Naive thymus-derived CD4-positive, alpha-beta T cell (primary cell): ENCODE data around the gene MSANTD4. TPM values are rescaled to one million over a fixed set of nuclear protein-coding genes. Genes with fewer than 3 reads are reported as not detected.
"Not testable (repeated sequence)": the region's sequence is repeated elsewhere in the genome, so short reads cannot be mapped to it uniquely, and the experiment has no call there.

ENCODE experiments used
- ATAC-seq: fragments of 150-1000 bp; cut with Tn5 transposase; 2 replicates; pipeline ENCODE4 v1.10.0; 2021; ENCODE audit warnings: mild to moderate bottlenecking, moderate library complexity
- CTCF ChIA-PET: fragments of 350-600 bp; sonication (Branson Sonifier 250); formaldehyde crosslinking; loops from one replicate; lab custom pipeline; 2021; ENCODE audit warnings: antibody characterized with exemption; lab: Charles Lee
- POLR2A ChIA-PET: fragments of 350-600 bp; sonication (Branson Sonifier 250); formaldehyde crosslinking; loops from one replicate; lab custom pipeline; 2021; ENCODE audit warnings: antibody characterized with exemption, inconsistent platforms; lab: Charles Lee
- DNase-seq, 9 donors: peaks; one replicate each; pipeline versions ENCODE4 v3.0.0 to v3.0.0-alpha.2; 2020 to 2022; ENCODE audit warnings: mixed read lengths in 1 of 9
- H3K27ac ChIP-seq: one replicate; pipeline ENCODE4 v1.7.0; 2013; ENCODE audit warnings: mild to moderate bottlenecking, low read depth, low read length, moderate library complexity
- H3K27me3 ChIP-seq, 2 donors: one replicate each; pipeline ENCODE4 v1.7.0; 2013; ENCODE audit warnings: low read length in 2 of 2, mild to moderate bottlenecking in 2 of 2, moderate library complexity in 2 of 2; ENCODE audit not compliant: control insufficient read depth in 2 of 2, insufficient read depth in 2 of 2
- H3K36me3 ChIP-seq, 3 experiments: 1 replicate in 2 of 3; 2 replicates in 1 of 3; pipeline ENCODE4 v1.7.0; 2013; ENCODE audit warnings: low read length in 3 of 3, mild to moderate bottlenecking in 3 of 3, moderate library complexity in 1 of 3; ENCODE audit not compliant: insufficient read depth in 3 of 3, control insufficient read depth in 2 of 3
- H3K4me1 ChIP-seq, 2 donors: one replicate each; pipeline ENCODE4 v1.7.0; 2013; ENCODE audit warnings: low read length in 2 of 2, mild to moderate bottlenecking in 2 of 2, moderate library complexity in 1 of 2; ENCODE audit not compliant: control insufficient read depth in 2 of 2, insufficient read depth in 2 of 2
- H3K4me3 ChIP-seq: 2 replicates; pipeline ENCODE4 v1.7.0; 2013; ENCODE audit warnings: mild to moderate bottlenecking, low read length
- H3K9me3 ChIP-seq, 3 experiments: 1 replicate in 2 of 3; 2 replicates in 1 of 3; pipeline ENCODE4 v1.7.0; 2013; ENCODE audit warnings: low read length in 3 of 3; ENCODE audit not compliant: control insufficient read depth in 2 of 3
- H3K27ac Mint-ChIP-seq, 9 donors: one replicate each; pipeline ENCODE4 v1.8.0; 2020 to 2022; ENCODE audit warnings: mixed read lengths in 9 of 9, mild to moderate bottlenecking in 8 of 9, moderate library complexity in 5 of 9, inconsistent platforms in 2 of 9
- H3K27me3 Mint-ChIP-seq, 5 donors: one replicate each; pipeline ENCODE4 v1.8.0; 2021 to 2022; ENCODE audit warnings: mixed read lengths in 5 of 5, mild to moderate bottlenecking in 1 of 5
- H3K36me3 Mint-ChIP-seq, 5 donors: one replicate each; pipeline ENCODE4 v1.8.0; 2020 to 2022; ENCODE audit warnings: mixed read lengths in 5 of 5, mild to moderate bottlenecking in 3 of 5, inconsistent platforms in 1 of 5
- H3K4me1 Mint-ChIP-seq, 7 donors: one replicate each; pipeline ENCODE4 v1.8.0; 2020 to 2022; ENCODE audit warnings: mixed read lengths in 7 of 7, mild to moderate bottlenecking in 3 of 7, inconsistent platforms in 1 of 7
- H3K4me3 Mint-ChIP-seq, 10 donors: one replicate each; pipeline ENCODE4 v1.8.0; 2020 to 2022; ENCODE audit warnings: mild to moderate bottlenecking in 10 of 10, mixed read lengths in 10 of 10, moderate library complexity in 6 of 10, inconsistent platforms in 2 of 10
- H3K9me3 Mint-ChIP-seq, 11 donors: one replicate each; pipeline ENCODE4 v1.8.0; 2020 to 2022; ENCODE audit warnings: mixed read lengths in 11 of 11, mild to moderate bottlenecking in 4 of 11, inconsistent platforms in 1 of 11, moderate library complexity in 1 of 11
- intact Hi-C, 2 donors: fragments of 100-400 bp; cut with micrococcal nuclease; formaldehyde crosslinking; loops; one replicate each; pipeline ENCODE4 v1.15.1; 2023
- polyA plus RNA-seq, 2 donors: library from polyadenylated mRNA; unstranded; fragments of 300-500 nt; fragmentation: Illumina TruSeq; gene quantifications; one replicate each; pipeline ENCODE4 v1.2.3, GENCODE V29; 2021
- total RNA-seq, 6 experiments: library from RNA in 5 of 6; stranded (reverse) in 5 of 6; gene quantifications; 1 replicate in 5 of 6; 2 replicates in 1 of 6; pipeline ENCODE4 v1.2.3 and lab custom pipeline; 2021 to 2026

The MSANTD4 gene
- total and polyA plus RNA-seq, 7 experiments from 2014 or later, result 3.9 to 18.7 (median 8.0) TPM

DNA sequence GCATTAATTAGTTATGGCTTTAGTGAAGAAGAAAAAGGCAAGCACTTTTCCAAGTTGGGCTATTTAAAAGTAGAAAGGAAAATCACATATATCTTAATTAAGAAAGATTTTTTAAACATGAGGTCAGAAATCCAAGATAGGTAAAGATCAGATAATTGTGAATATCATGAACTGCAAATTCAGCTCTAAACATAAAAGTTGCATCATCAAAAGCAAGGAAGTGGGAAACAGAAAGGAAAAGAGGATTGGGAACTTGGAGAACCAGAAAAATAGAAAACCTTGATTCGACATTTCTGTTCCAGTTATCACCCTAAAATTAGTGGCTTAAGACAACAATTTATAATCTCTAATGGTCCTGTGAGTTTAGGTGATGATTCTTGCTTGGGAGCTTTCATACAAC lies 37.6 kb upstream of the MSANTD4 start:
- H3K4me1 Mint-ChIP-seq, result peaks cover 5 to 14% (median 10%) of the 10 kb centered on the region in 7 donors
- H3K9me3 ChIP-seq, result no peaks in the 10 kb centered on the region
- H3K4me1 ChIP-seq, result no peaks in the 10 kb centered on the region
- ATAC-seq (no peak), DNase-seq (no peak)
- no peaks in the 10 kb centered on the region for H3K27me3 ChIP-seq
- intact Hi-C loops, result no loop called here
- H3K36me3 Mint-ChIP-seq, result peaks cover 4 to 36% (median 13%) of the 10 kb centered on the region in 5 donors
- no peaks in the 10 kb centered on the region for H3K27me3 Mint-ChIP-seq
- ChIA-PET POLR2A (interaction anchor here (0.6 kb wide), 1 partner anchor 17 kb away, joined by 3 read pairs; no protein-coding TSS in a partner anchor), CTCF (no interaction called here)
- H3K4me3 ChIP-seq, result no peak overlapping the region
- H3K27ac Mint-ChIP-seq, result no peak overlapping the region
- H3K9me3 Mint-ChIP-seq, result no peaks in the 10 kb centered on the region
- no peak overlapping the region for H3K4me3 Mint-ChIP-seq
- H3K27ac ChIP-seq, result no peak overlapping the region
- H3K36me3 ChIP-seq, result no peaks in the 10 kb centered on the region

DNA sequence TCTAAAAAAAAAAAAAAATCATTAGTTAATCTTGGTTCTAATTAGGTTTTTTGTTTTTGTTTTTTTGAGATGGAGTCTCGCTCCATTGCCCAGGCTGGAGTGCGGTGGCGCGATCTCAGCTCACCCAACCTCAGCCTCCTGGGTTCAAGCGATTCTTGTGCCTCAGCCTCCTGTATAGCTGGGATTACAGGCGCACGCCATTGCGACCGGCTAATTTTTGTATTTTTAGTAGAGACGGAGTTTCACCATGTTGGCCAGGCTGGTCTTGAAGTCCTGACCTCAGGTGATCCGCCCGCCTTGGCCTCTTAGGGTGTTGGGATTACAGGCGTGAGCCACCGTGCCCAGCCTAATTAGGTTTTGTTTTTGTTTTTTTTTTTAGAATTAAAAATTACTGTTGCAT lies 36.3 kb upstream of the MSANTD4 start:
- DNase-seq, H3K27me3 ChIP-seq, H3K4me3 ChIP-seq, H3K36me3 ChIP-seq, ATAC-seq, H3K27ac ChIP-seq, H3K27me3 Mint-ChIP-seq, POLR2A ChIA-PET, H3K4me1 ChIP-seq, intact Hi-C loops, H3K9me3 ChIP-seq, H3K9me3 Mint-ChIP-seq, H3K27ac Mint-ChIP-seq, H3K4me3 Mint-ChIP-seq: not testable (repeated sequence)
- Mint-ChIP-seq H3K4me1 (peaks cover 5 to 14% (median 10%) of the 10 kb centered on the region in 7 donors), H3K36me3 (peaks cover 4 to 39% (median 17%) of the 10 kb centered on the region in 5 donors)
- CTCF ChIA-PET, result interaction anchor here (0.7 kb wide), 1 partner anchor 1386 kb away, joined by 4 read pairs; no protein-coding TSS in a partner anchor

DNA sequence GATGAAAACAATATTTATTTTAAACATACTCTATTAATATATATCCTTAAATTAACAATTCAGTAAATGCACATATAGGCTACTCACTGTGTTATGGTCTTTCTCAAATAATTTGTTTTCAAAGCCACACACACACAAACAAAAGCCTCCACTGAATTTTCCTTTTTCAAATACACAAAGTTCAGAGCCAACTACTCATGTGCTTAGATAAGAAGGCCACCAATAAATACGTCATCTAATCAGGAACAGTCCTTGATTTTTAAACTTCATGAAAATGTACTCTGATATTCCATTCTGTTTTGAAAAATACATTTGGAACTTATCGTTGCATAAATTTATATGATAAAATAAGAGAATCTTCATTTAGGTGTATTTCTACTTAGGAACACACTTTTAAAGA lies 29.1 kb upstream of the MSANTD4 start:
- H3K27ac ChIP-seq, result no peak overlapping the region
- Mint-ChIP-seq H3K4me1 (no peaks in the 10 kb centered on the region), H3K36me3 (peaks cover 0 to 9% (median 3%) of the 10 kb centered on the region in 5 donors)

DNA sequence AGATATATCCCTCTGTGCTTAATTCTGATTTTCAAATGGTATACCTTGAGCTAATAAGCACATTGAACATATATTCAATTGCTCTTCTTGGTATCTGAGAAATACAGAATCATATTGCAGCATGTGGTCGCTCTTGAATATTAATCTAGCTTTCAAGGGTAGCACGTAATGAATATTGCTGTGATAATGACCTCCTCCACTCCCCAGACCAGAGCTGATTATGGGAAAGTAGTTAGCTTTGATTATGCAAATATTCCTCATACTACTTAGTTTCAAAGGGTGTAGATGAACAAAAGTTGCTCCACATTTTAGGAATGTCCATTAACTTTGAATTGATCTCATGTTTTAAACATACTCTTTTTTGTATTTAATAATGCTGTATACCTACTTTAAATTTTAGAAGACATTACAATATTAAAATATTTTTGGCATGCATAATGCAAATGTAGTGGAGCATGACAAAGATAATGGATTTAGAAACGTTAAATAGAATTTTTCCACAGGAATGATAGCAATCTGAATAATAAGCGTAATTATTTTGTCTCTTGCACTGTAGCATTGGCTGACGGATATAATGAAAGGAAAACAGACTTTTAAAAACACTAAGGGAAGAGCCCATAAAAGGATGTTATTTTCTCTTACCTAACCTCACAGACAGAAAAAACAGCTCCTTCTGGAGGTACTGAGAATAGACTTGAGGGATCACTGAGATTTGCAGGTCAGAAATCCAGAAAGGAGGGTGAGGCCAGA lies 27.9 kb upstream of the MSANTD4 start:
- H3K4me3 Mint-ChIP-seq, result no peak overlapping the region
- Histone ChIP-seq H3K27me3 (no peaks in the 10 kb centered on the region), H3K4me3 (no peak overlapping the region), H3K4me1 (no peaks in the 10 kb centered on the region), H3K27ac (no peak overlapping the region), H3K36me3 (no peaks in the 10 kb centered on the region), H3K9me3 (no peaks in the 10 kb centered on the region)
- H3K27me3 Mint-ChIP-seq, result peaks cover 0 to 12% (median 5%) of the 10 kb centered on the region in 5 donors
- no peaks in the 10 kb centered on the region for H3K9me3 Mint-ChIP-seq
- ChIA-PET CTCF (no interaction called here), POLR2A (no interaction called here)
- H3K27ac Mint-ChIP-seq, result no peak overlapping the region
- no peaks in the 10 kb centered on the region for H3K4me1 Mint-ChIP-seq
- DNase-seq, result no peak
- intact Hi-C loops, result no loop called here
- ATAC-seq, result no peak
- H3K36me3 Mint-ChIP-seq, result peaks cover 0 to 9% (median 0%) of the 10 kb centered on the region in 5 donors

More for the DNA sequence above, 29.1 kb upstream of the MSANTD4 start:
- intact Hi-C loops, result no loop called here
- Mint-ChIP-seq H3K9me3 (no peaks in the 10 kb centered on the region), H3K27me3 (peaks cover 0 to 7% (median 0%) of the 10 kb centered on the region in 5 donors), H3K27ac (no peak overlapping the region), H3K4me3 (no peak overlapping the region)
- H3K9me3 ChIP-seq, result no peaks in the 10 kb centered on the region
- ChIA-PET POLR2A (no interaction called here), CTCF (no interaction called here)
- ATAC-seq, result no peak
- no peak for DNase-seq
- H3K27me3 ChIP-seq, result no peaks in the 10 kb centered on the region
- H3K4me1 ChIP-seq, result no peaks in the 10 kb centered on the region
- no peaks in the 10 kb centered on the region for H3K36me3 ChIP-seq
- H3K4me3 ChIP-seq, result no peak overlapping the region

DNA sequence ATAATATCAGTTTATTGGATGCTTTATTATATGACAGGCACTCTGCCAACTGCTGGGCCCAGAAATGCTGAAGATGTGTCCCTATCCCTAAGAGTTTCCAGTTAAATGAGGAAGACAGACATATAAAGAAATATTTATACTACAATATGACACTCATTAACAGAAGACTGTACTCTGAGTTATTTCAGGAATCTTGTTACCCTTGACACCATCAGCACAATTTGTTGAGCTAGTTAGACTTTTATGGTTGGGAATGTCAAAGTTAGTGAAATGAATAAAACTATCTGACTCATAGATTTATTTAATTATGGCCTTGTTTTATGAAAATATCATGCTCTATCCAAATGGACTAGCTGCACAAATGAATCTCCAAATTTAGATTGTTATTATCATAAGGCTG lies 25.6 kb upstream of the MSANTD4 start:
- Mint-ChIP-seq H3K36me3 (no peaks in the 10 kb centered on the region), H3K4me1 (no peaks in the 10 kb centered on the region), H3K27me3 (peaks cover 0 to 18% (median 12%) of the 10 kb centered on the region in 5 donors), H3K9me3 (no peaks in the 10 kb centered on the region), H3K27ac (no peak overlapping the region), H3K4me3 (no peak overlapping the region)
- no peak for DNase-seq
- ChIA-PET POLR2A (no interaction called here), CTCF (no interaction called here)
- intact Hi-C loops, result no loop called here
- Histone ChIP-seq H3K4me1 (no peaks in the 10 kb centered on the region), H3K36me3 (no peaks in the 10 kb centered on the region), H3K9me3 (no peaks in the 10 kb centered on the region), H3K27ac (no peak overlapping the region), H3K4me3 (no peak overlapping the region), H3K27me3 (no peaks in the 10 kb centered on the region)
- no peak for ATAC-seq

DNA sequence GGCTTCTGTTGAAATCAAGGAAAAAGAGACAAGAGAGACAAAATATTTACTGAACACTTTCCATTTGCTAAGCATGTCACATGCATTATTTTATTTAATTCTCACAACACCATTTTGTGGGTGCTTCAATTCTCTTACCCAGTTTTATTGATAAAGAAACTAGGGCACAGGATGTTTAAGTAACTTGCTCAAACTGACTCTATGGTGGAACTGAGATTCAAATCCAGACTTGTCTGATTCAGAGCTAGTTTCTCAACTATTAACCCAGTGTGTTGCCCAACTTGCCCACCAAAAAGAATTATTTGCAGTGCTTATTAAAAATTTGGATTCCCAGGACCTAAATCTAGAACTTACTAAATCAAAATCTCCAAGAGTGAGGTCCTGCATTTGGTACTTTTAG lies 21.5 kb upstream of the MSANTD4 start:
- ChIA-PET POLR2A (no interaction called here), CTCF (no interaction called here)
- no peak for ATAC-seq

DNA sequence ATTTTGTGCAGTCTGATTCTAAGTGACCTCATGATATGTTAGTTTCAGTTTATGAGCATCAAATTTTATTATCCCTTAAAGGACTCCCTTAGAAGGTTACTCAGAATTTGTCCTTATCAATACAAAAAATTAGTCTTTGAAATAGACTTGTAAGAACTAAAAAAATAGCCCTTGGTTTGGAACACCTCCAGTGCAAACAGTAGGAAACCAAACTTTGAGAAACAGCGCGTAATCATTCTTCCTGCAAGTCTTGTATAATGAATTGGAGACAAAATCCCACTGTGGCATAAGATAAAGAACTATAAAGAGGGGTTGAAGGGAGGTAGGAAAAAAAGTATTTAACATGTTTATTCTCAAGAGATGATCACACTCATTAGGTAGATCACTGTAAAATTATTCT lies 10.8 kb upstream of the MSANTD4 start:
- Histone ChIP-seq H3K27me3 (no peaks in the 10 kb centered on the region), H3K4me3 (no peak overlapping the region), H3K27ac (no peak overlapping the region), H3K9me3 (no peaks in the 10 kb centered on the region), H3K4me1 (no peaks in the 10 kb centered on the region), H3K36me3 (no peaks in the 10 kb centered on the region)
- ATAC-seq (no peak), DNase-seq (no peak)
- peaks cover 0 to 5% (median 0%) of the 10 kb centered on the region in 7 donors for H3K4me1 Mint-ChIP-seq
- H3K36me3 Mint-ChIP-seq, result peaks cover 0 to 5% (median 0%) of the 10 kb centered on the region in 5 donors
- CTCF ChIA-PET, result no interaction called here
- no peak overlapping the region for H3K27ac Mint-ChIP-seq
- H3K4me3 Mint-ChIP-seq, result no peak overlapping the region
- H3K9me3 Mint-ChIP-seq, result peaks cover 0 to 7% (median 2%) of the 10 kb centered on the region in 11 donors
- H3K27me3 Mint-ChIP-seq, result peaks cover 30 to 62% (median 52%) of the 10 kb centered on the region in 5 donors
- POLR2A ChIA-PET, result no interaction called here
- intact Hi-C loops, result no loop called here

More for the DNA sequence above, 21.5 kb upstream of the MSANTD4 start:
- Histone ChIP-seq H3K4me1 (no peaks in the 10 kb centered on the region), H3K4me3 (no peak overlapping the region), H3K9me3 (no peaks in the 10 kb centered on the region), H3K27me3 (no peaks in the 10 kb centered on the region), H3K36me3 (no peaks in the 10 kb centered on the region), H3K27ac (no peak overlapping the region)
- intact Hi-C loops, result no loop called here
- no peak for DNase-seq
- H3K36me3 Mint-ChIP-seq, result peaks cover 0 to 3% (median 0%) of the 10 kb centered on the region in 5 donors
- no peak overlapping the region for H3K4me3 Mint-ChIP-seq
- H3K27ac Mint-ChIP-seq, result no peak overlapping the region
- H3K4me1 Mint-ChIP-seq, result no peaks in the 10 kb centered on the region
- H3K27me3 Mint-ChIP-seq, result peaks cover 12 to 28% (median 22%) of the 10 kb centered on the region in 5 donors
- H3K9me3 Mint-ChIP-seq, result peaks cover 0 to 4% (median 0%) of the 10 kb centered on the region in 11 donors
